ENCODE data around the gene SLC39A13. TPM values are rescaled to one million over a fixed set of nuclear protein-coding genes. Genes with fewer than 3 reads are reported as not detected.

Gene SLC39A13
- total RNA-seq, 1 experiment from 2014 or later = 32.5 TPM

DNA sequence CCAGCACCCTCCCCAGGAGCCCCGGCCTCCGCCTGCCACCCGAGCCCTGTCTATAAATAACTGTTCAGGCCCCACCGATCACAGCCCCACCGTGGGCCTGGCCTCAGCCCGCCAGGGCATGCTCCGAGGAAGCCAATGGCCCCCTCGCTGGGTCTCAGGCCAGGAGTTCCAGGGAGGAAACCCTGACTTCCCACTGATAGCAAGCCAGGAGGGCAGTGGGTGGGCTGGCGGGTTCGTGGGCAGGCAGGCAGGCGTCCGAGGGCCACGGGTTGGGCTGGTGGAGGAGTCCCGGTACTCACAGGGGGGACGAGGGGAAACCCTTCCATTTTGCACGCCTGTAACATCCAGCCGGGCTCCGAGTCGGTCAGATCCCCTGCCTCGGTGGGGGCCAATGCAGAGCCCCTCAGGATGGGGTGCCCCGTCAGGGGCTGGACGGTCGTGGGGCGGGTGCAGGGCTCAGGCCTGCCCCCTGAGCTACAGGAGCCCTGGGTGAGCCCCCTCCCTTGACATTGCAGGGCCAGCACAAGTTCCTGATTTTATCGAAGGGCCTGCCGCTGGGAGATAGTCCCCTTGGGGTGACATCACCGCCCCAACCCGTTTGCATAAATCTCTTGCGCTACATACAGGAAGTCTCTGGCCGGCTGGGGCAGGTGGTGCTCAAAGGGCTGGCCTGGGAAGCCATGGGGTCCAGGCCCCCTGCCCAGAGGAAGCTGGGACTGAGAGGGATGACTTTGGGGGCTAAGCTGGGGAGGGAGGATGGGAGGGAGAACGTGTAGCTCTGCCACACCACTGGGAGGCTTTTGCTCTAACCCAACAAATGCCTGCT, 30.2 kb upstream of the SLC39A13 start, which contains the start of gene SPI1:
SPI1 (minus strand) TSS at position 538 of the 826 bp plus-strand sequence; CDS start at position 344, 194 bp downstream.
- intact Hi-C loops (cut with micrococcal nuclease) = no loop called here
- no TSS peak for BruUV-seq (replicated peaks)
- H3K27ac ChIP-seq (ENCODE audit: low read length) = no peak within 1 kb of the TSS
- no peak within 1 kb of the TSS for H3K9ac ChIP-seq (ENCODE audit: low read length)
- no peaks in the 10 kb centered on the region for H4K20me1 ChIP-seq (ENCODE audit: low read length)
- H3F3A ChIP-seq (ENCODE audit: low read length, unreplicated experiment) = no peaks in the 10 kb centered on the region
- no peak for ATAC-seq
- H3K9me3 ChIP-seq (ENCODE audit: low read length) = no peaks in the 10 kb centered on the region
- H3K9me2 ChIP-seq (replicated peaks; ENCODE audit: low read length) = no peaks in the 10 kb centered on the region
- H3K4me1 ChIP-seq (ENCODE audit: insufficient read depth, low read length) = peaks cover 9% of the 10 kb centered on the region; the same call in 1 of the 2 replicates
- no peaks in the 10 kb centered on the region for H3K27me3 ChIP-seq (ENCODE audit: low read length)
- CTCF ChIA-PET = no interaction called here
- H3K79me2 ChIP-seq (ENCODE audit: low read length) = no peaks in the 10 kb centered on the region
- POLR2A ChIA-PET (ENCODE audit: unreplicated experiment) = no interaction called here
- no peak within 1 kb of the TSS for H3K4me3 ChIP-seq (ENCODE audit: low read length)
- H2AFZ ChIP-seq (ENCODE audit: low read length) = no peak within 1 kb of the TSS
- no peak for DNase-seq
- TF ChIP-seq EZH2 (IDR thresholded peaks at IDR 0.05; ENCODE audit: low read length, unreplicated experiment) = no peak
- H3K36me3 ChIP-seq (ENCODE audit: low read depth, low read length) = no peaks in the 10 kb centered on the region
- H3K4me2 ChIP-seq (ENCODE audit: low read length) = no peak within 1 kb of the TSS

DNA sequence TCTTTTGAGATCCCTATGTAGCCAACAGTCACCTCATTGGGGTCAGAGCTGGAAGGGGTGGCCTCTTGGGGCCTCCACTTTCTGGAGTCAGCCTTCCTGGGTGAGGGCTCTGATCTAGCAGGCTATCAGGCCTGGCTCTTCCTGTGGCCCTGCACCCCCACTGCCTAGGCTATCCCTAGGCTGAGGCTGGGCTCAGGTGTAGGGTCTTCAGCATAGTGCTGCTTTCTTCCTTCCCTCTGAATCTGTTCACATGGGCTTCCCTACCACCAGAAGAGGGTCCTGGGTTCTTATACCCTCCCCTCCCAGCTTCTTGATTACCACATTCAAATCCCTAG, 29.6 kb upstream of the SLC39A13 start:
- intact Hi-C loops (cut with micrococcal nuclease) = no loop called here
- POLR2A ChIA-PET (ENCODE audit: unreplicated experiment) = no interaction called here

DNA sequence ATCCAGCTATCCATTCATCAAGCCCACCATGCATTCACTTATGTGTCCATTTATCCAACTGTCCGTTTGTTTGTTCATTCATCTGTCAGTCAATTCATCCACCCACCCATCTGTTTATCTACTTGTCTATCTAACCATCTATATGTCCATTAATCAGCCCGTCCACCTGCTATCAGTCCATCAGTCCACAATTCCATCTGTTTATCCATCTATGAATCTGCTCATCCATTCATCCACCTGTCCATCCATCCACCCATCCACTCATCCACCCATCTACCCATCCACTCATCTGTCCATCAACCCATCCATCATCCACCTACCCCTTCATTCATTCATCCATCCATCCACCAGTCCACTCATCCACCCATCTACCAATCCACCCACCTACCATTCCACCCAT, 29.1 kb upstream of the SLC39A13 start:
- Histone ChIP-seq H3K27me3 (ENCODE audit: low read length) (no peaks in the 10 kb centered on the region), H3K9me3 (ENCODE audit: low read length) (no peaks in the 10 kb centered on the region), H3F3A (ENCODE audit: low read length, unreplicated experiment) (no peaks in the 10 kb centered on the region), H3K9me2 (replicated peaks; ENCODE audit: low read length) (no peaks in the 10 kb centered on the region), H3K36me3 (ENCODE audit: low read depth, low read length) (no peaks in the 10 kb centered on the region), H3K4me1 (ENCODE audit: insufficient read depth, low read length) (peaks cover 5% of the 10 kb centered on the region; the same call in 1 of the 2 replicates), H3K4me2 (ENCODE audit: low read length) (no peak overlapping the region), H4K20me1 (ENCODE audit: low read length) (no peaks in the 10 kb centered on the region), H2AFZ (ENCODE audit: low read length) (no peak overlapping the region), H3K27ac (ENCODE audit: low read length) (no peak overlapping the region), H3K9ac (ENCODE audit: low read length) (no peak overlapping the region), H3K4me3 (ENCODE audit: low read length) (no peak overlapping the region), H3K79me2 (ENCODE audit: low read length) (no peaks in the 10 kb centered on the region)
- no peak for DNase-seq
- POLR2A ChIA-PET (ENCODE audit: unreplicated experiment) = no interaction called here
- BruUV-seq (replicated peaks) = no TSS peak
- CTCF ChIA-PET = no interaction called here
- TF ChIP-seq, protein P1, sequence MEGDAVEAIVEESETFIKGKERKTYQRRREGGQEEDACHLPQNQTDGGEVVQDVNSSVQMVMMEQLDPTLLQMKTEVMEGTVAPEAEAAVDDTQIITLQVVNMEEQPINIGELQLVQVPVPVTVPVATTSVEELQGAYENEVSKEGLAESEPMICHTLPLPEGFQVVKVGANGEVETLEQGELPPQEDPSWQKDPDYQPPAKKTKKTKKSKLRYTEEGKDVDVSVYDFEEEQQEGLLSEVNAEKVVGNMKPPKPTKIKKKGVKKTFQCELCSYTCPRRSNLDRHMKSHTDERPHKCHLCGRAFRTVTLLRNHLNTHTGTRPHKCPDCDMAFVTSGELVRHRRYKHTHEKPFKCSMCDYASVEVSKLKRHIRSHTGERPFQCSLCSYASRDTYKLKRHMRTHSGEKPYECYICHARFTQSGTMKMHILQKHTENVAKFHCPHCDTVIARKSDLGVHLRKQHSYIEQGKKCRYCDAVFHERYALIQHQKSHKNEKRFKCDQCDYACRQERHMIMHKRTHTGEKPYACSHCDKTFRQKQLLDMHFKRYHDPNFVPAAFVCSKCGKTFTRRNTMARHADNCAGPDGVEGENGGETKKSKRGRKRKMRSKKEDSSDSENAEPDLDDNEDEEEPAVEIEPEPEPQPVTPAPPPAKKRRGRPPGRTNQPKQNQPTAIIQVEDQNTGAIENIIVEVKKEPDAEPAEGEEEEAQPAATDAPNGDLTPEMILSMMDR (conservative IDR thresholded peaks at IDR 0.05; ENCODE audit: low read depth, low read length) = no peak
- no peak for ATAC-seq
- intact Hi-C loops (cut with micrococcal nuclease) = no loop called here

More for the DNA sequence above, 29.6 kb upstream of the SLC39A13 start:
- Histone ChIP-seq H2AFZ (ENCODE audit: low read length) (no peak overlapping the region), H3F3A (ENCODE audit: low read length, unreplicated experiment) (no peaks in the 10 kb centered on the region), H3K9ac (ENCODE audit: low read length) (no peak overlapping the region), H3K36me3 (ENCODE audit: low read depth, low read length) (no peaks in the 10 kb centered on the region), H4K20me1 (ENCODE audit: low read length) (no peaks in the 10 kb centered on the region), H3K4me2 (ENCODE audit: low read length) (no peak overlapping the region), H3K4me1 (ENCODE audit: insufficient read depth, low read length) (peaks cover 9% of the 10 kb centered on the region; the same call in 1 of the 2 replicates), H3K4me3 (ENCODE audit: low read length) (no peak overlapping the region), H3K27me3 (ENCODE audit: low read length) (no peaks in the 10 kb centered on the region), H3K9me3 (ENCODE audit: low read length) (no peaks in the 10 kb centered on the region), H3K9me2 (replicated peaks; ENCODE audit: low read length) (no peaks in the 10 kb centered on the region), H3K27ac (ENCODE audit: low read length) (no peak overlapping the region), H3K79me2 (ENCODE audit: low read length) (no peaks in the 10 kb centered on the region)
- no peak for DNase-seq
- CTCF ChIA-PET = no interaction called here
- TF ChIP-seq EZH2 (IDR thresholded peaks at IDR 0.05; ENCODE audit: low read length, unreplicated experiment) = no peak
- TF ChIP-seq, protein P1 (conservative IDR thresholded peaks at IDR 0.05; ENCODE audit: low read depth, low read length) = no peak
- no peak for TF ChIP-seq EZH2phosphoT487 (IDR thresholded peaks at IDR 0.05; ENCODE audit: borderline replicate concordance, low read length)
- no TSS peak for BruUV-seq (replicated peaks)
- ATAC-seq = no peak
